ENCODE data around the gene TUB.

DNA sequence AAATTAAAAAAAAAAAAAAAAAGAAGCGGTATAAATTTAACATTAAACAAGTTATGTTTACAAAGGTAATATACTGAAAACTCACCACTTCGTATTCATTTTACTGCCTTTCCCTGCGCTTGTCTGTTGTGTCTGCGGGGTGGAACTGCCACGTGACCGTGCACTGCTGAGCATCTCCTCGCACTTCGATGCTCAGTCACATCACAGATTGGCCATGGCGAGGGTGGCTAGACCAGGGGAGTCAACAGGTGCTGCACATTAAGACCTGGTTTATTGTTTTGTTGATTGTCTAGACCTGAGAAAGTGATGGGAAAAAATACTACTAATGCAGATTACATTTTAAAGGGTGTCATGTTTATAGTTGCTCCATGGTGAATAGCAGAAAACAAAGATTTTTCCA, 22.8 kb upstream of the TUB start:
- TF ChIP-seq, protein P1, sequence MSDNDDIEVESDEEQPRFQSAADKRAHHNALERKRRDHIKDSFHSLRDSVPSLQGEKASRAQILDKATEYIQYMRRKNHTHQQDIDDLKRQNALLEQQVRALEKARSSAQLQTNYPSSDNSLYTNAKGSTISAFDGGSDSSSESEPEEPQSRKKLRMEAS (IDR thresholded peaks at IDR 0.05; ENCODE audit: low read depth, low read length), result no peak
- TF ChIP-seq, protein P2, sequence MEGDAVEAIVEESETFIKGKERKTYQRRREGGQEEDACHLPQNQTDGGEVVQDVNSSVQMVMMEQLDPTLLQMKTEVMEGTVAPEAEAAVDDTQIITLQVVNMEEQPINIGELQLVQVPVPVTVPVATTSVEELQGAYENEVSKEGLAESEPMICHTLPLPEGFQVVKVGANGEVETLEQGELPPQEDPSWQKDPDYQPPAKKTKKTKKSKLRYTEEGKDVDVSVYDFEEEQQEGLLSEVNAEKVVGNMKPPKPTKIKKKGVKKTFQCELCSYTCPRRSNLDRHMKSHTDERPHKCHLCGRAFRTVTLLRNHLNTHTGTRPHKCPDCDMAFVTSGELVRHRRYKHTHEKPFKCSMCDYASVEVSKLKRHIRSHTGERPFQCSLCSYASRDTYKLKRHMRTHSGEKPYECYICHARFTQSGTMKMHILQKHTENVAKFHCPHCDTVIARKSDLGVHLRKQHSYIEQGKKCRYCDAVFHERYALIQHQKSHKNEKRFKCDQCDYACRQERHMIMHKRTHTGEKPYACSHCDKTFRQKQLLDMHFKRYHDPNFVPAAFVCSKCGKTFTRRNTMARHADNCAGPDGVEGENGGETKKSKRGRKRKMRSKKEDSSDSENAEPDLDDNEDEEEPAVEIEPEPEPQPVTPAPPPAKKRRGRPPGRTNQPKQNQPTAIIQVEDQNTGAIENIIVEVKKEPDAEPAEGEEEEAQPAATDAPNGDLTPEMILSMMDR (IDR thresholded peaks at IDR 0.05; ENCODE audit: low read depth, low read length), result no peak
- TF ChIP-seq POLR2A (IDR thresholded peaks at IDR 0.05; ENCODE audit: extremely low read depth, insufficient read length) (no peak), MYC (IDR thresholded peaks at IDR 0.05; ENCODE audit: low read depth, low read length) (no peak)
